ENCODE results near the gene CASP4. TPM values are rescaled to one million over a fixed set of nuclear protein-coding genes. Genes with fewer than 3 reads are reported as not detected.
A peak's percentile ranks its signal among the peaks of the same experiment; 100 is the strongest.

CASP4 gene
- total and polyA plus RNA-seq, 12 donors = 6.6 to 42.7 (median 12.7) TPM

DNA sequence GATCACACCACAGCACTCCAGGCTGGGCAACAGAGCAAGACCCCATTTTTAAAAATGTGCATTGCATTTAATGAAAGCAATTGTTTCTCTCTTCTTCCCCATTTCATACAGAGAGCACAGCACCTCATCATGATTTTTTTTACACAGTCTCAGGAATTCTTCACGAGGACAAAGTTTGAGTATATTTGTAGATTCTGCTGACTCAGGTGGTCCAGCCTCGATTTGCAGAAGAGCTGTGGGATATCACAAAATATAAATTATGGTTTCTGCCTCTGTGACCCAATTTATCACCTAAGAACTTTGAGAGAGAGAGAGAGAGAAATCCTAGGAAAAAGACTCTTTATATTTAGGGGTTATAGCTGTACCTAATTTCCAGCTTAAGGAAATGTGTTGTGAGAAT, 34.8 kb upstream of the CASP4 start:
- WGBS, 2 donors = 85 to 92% methylated on average over 2 of the region's 2 CpGs
- ATAC-seq = no peak

DNA sequence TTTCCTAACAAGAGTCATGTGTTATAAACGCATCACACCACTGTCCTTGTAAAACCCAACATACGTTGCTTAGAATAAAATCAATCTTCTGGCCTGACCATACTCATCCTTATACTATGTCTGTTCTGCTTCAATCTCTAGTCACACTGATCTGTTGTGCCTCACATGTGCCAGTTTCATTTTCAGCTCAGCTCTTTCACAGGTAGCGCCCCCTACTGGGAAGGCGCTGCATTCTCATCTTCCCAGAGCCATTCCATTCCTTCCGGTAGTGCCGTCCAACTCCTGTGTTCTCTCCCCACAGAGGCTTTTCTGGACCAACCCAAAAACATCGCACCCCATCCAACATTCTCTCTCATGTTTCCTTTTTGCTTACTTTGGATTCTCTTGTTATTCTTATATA, 32.4 kb upstream of the CASP4 start:
- Histone ChIP-seq H3K4me3 (no peak overlapping the region), H3K9me3 (no peaks in the 10 kb centered on the region), H3K27me3 (no peaks in the 10 kb centered on the region), H3K4me1 (no peaks in the 10 kb centered on the region), H3K36me3 (no peaks in the 10 kb centered on the region), H3K27ac (no peak overlapping the region)
- TF ChIP-seq, protein P1, sequence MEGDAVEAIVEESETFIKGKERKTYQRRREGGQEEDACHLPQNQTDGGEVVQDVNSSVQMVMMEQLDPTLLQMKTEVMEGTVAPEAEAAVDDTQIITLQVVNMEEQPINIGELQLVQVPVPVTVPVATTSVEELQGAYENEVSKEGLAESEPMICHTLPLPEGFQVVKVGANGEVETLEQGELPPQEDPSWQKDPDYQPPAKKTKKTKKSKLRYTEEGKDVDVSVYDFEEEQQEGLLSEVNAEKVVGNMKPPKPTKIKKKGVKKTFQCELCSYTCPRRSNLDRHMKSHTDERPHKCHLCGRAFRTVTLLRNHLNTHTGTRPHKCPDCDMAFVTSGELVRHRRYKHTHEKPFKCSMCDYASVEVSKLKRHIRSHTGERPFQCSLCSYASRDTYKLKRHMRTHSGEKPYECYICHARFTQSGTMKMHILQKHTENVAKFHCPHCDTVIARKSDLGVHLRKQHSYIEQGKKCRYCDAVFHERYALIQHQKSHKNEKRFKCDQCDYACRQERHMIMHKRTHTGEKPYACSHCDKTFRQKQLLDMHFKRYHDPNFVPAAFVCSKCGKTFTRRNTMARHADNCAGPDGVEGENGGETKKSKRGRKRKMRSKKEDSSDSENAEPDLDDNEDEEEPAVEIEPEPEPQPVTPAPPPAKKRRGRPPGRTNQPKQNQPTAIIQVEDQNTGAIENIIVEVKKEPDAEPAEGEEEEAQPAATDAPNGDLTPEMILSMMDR (IDR thresholded peaks at IDR 0.05) = peak in 8 of 9 donors; percentile 28 to 74 (median 52)
- intact Hi-C loops (cut with DNase I) = no loop called here
- ATAC-seq (peak in 2 of 8 donors; percentile 38 to 52), DNase-seq (peak; percentile 5 to 14)
- WGBS, 2 donors = 77 to 82% methylated on average over 7 of the region's 7 CpGs

More for the DNA sequence above, 34.8 kb upstream of the CASP4 start:
- H3K27me3 ChIP-seq = no peaks in the 10 kb centered on the region
- H3K4me3 ChIP-seq = no peak overlapping the region
- H3K9me3 ChIP-seq = no peaks in the 10 kb centered on the region
- H3K27ac ChIP-seq = no peak overlapping the region
- H3K36me3 ChIP-seq = no peaks in the 10 kb centered on the region
- TF ChIP-seq, protein P1 (IDR thresholded peaks at IDR 0.05) = no peak
- H3K4me1 ChIP-seq = no peaks in the 10 kb centered on the region
- no peak for DNase-seq
- intact Hi-C loops (cut with DNase I) = no loop called here

DNA sequence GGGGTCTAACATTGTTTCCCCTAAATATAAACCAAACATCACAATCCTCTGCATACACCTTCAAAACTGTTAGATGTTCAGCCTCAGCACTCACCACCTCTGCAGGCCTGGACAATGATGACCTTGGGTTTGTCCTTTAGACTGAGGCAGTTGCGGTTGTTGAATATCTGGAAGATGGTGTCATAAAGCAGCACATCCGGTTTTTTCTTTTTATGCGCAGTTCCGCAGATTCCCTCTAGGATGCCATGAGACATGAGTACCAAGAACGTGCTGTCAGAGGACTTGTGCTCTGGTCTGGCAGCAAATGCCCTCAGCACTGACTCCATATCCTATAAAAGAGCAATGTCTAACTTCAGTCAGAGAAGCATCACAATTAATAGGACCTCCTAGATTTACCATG, 31.8 kb upstream of the CASP4 start:
- H3K4me3 ChIP-seq = no peak overlapping the region
- TF ChIP-seq, protein P1 (IDR thresholded peaks at IDR 0.05) = no peak
- no peak overlapping the region for H3K27ac ChIP-seq
- no peaks in the 10 kb centered on the region for H3K27me3 ChIP-seq
- ATAC-seq = no peak
- H3K4me1 ChIP-seq = no peaks in the 10 kb centered on the region
- no peak for DNase-seq
- WGBS, 2 donors = 88 to 89% methylated on average over 5 of the region's 5 CpGs
- no peaks in the 10 kb centered on the region for H3K36me3 ChIP-seq
- H3K9me3 ChIP-seq = no peaks in the 10 kb centered on the region
- intact Hi-C loops (cut with DNase I) = no loop called here

DNA sequence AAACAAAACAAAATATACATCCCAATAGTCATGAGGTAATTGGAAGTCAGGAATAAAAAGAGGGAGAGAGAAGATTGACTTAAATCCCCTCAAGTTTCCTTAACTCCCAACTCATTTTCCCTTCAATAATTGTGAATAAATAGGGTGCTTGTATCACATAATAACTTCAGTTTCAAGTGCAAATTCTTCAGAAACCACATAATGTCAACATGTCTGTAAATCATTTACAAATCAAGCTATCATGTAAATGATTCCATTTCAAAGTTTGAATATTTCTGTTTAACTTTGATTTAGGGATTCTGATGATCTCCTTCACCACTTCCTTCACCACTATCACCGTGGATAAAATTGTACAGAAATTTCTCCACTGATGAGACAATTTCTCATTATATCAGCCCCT, 31.3 kb upstream of the CASP4 start:
- no peak overlapping the region for H3K27ac ChIP-seq
- H3K4me3 ChIP-seq = no peak overlapping the region
- H3K9me3 ChIP-seq = no peaks in the 10 kb centered on the region
- no peaks in the 10 kb centered on the region for H3K36me3 ChIP-seq
- ATAC-seq (no peak), DNase-seq (no peak)
- intact Hi-C loops (cut with DNase I) = loop anchor here in 1 of 10 donors (10.0 kb wide), 1 partner anchor 55 kb away; no protein-coding TSS in a partner anchor
- no peaks in the 10 kb centered on the region for H3K27me3 ChIP-seq
- TF ChIP-seq, protein P1 (IDR thresholded peaks at IDR 0.05) = no peak
- 88 to 97% methylated on average over 1 of the region's 1 CpG for WGBS, 2 donors
- H3K4me1 ChIP-seq = no peaks in the 10 kb centered on the region

All from heart right ventricle (tissue), 16 donors.